Coronary artery (tissue), 2 donors: ENCODE results near the gene OR6V1.

Experiments used
- DNase-seq: peaks from one replicate; pipeline ENCODE4 v3.0.0-alpha.2; 2017; ENCODE audit warnings: low spot score
- H3K27ac ChIP-seq, 2 donors: fragments of 200-600 bp; sonication (generic); one replicate each; pipeline ENCODE4 v1.5.1; 2016 to 2019
- H3K4me3 ChIP-seq: fragments of 200-600 bp; sonication (generic); 2 replicates; pipeline ENCODE4 v1.5.1; 2016; ENCODE audit warnings: mild to moderate bottlenecking, moderate library complexity
- CTCF ChIP-seq: fragments of 200-600 bp; sonication (generic); IDR thresholded peaks from one replicate; pipeline ENCODE4 v1.5.1; 2019; ENCODE audit warnings: antibody characterized with exemption

OR6V1 gene

GRCh38 chr7:143012409-143012808 lies 39.7 kb upstream of the OR6V1 start:
- Histone ChIP-seq H3K27ac (no peak overlapping the region), H3K4me3 (no peak overlapping the region)
- DNase-seq, result no peak
- no peak for TF ChIP-seq CTCF

- no peak for TF ChIP-seq CTCF
- no peak for DNase-seq
- Histone ChIP-seq H3K4me3 (no peak overlapping the region), H3K27ac (peak overlapping the region in 1 of 2 donors; percentile 11)
Observed at GRCh38 chr7:143013473-143013872, 38.7 kb upstream of the OR6V1 start.

DNA sequence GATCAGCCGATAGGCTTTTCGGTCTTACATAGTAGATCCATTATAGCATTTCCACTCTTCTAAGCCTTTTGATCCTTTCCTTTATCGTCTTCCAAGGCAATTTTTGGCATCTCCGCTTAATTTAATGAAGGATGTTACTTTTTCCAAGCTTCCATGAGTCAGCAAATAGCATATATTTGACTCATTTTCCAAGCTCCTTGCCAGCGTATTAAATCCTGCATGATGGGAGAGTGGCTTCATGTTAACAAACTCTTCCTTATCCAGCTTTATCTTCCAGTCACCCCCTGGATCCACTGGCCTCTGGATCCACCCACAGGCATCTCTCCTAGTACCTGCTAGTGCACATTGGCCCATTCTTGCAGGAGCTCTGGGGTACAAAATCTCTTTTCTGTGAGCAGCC lies 38.2 kb upstream of the OR6V1 start:
- TF ChIP-seq CTCF, result no peak
- no peak for DNase-seq
- no peak overlapping the region for H3K4me3 ChIP-seq
- no peak overlapping the region for H3K27ac ChIP-seq

- Histone ChIP-seq H3K27ac (no peak overlapping the region), H3K4me3 (no peak overlapping the region)
- no peak for DNase-seq
- no peak for TF ChIP-seq CTCF
Observed at GRCh38 chr7:143015084-143015483, 37.1 kb upstream of the OR6V1 start.

GRCh38 chr7:143015926-143016490 lies 36.1 kb upstream of the OR6V1 start:
- H3K27ac ChIP-seq, result no peak overlapping the region
- no peak for TF ChIP-seq CTCF
- no peak for DNase-seq
- H3K4me3 ChIP-seq, result no peak overlapping the region

DNA sequence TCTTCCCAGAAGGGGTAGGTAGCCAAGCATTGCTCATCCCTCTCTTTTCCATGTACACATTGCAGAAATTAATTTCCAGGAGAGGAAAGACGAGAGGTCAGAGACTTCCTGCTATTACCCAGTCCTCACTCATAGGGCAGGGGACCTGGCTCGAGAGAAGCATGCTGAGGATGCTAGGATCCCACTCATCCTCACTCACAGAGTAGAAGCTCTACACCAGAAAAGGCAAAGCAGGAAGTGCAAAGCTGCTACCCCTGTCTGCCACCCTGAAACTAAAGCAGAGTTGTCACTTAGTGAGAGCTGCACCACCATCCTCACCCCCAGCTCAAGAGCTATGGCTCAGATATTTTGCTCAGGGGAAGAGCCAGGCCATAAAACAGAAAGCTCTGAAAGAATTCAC lies 35.1 kb upstream of the OR6V1 start:
- no peak overlapping the region for H3K4me3 ChIP-seq
- DNase-seq, result no peak
- no peak overlapping the region for H3K27ac ChIP-seq
- TF ChIP-seq CTCF, result no peak

GRCh38 chr7:143018931-143019330 lies 33.2 kb upstream of the OR6V1 start:
- Histone ChIP-seq H3K27ac (no peak overlapping the region), H3K4me3 (no peak overlapping the region)
- no peak for TF ChIP-seq CTCF
- DNase-seq, result no peak
